Lung (tissue), 12 donors: ENCODE results near the gene RASSF8. TPM values are rescaled to one million over a fixed set of nuclear protein-coding genes. Genes with fewer than 3 reads are reported as not detected.
A peak's percentile ranks its signal among the peaks of the same experiment; 100 is the strongest.

Experiments used
- ATAC-seq: fragments of 200-7000 bp; cut with Tn5 transposase; one replicate; pipeline ENCODE4 v1.9.1; 2020; ENCODE audit warnings: moderate number of reproducible peaks; ENCODE audit not compliant: insufficient read depth, low FRiP score
- DNase-seq, 3 donors: peaks; one replicate each; pipeline ENCODE4 v3.0.0-alpha.2; 2013 to 2017
- H3K27ac ChIP-seq, 2 donors: one replicate each; pipeline ENCODE4 v1.5.1; 2013; ENCODE audit warnings: mild to moderate bottlenecking in 2 of 2, moderate library complexity in 2 of 2, control low read depth in 1 of 2, inconsistent platforms in 1 of 2, low read depth in 1 of 2, low read length in 1 of 2
- H3K27me3 ChIP-seq, 3 donors: one replicate each; pipeline ENCODE4 v1.5.1; 2013; ENCODE audit warnings: low read length in 2 of 3; ENCODE audit not compliant: control insufficient read depth in 3 of 3, insufficient read depth in 3 of 3
- H3K36me3 ChIP-seq, 4 donors: one replicate each; pipeline ENCODE4 v1.5.1; 2013; ENCODE audit warnings: low read length in 4 of 4, mild to moderate bottlenecking in 1 of 4, moderate library complexity in 1 of 4; ENCODE audit not compliant: control insufficient read depth in 4 of 4, insufficient read depth in 4 of 4
- H3K4me1 ChIP-seq, 5 donors: one replicate each; pipeline ENCODE4 v1.5.1; 2013; ENCODE audit warnings: low read length in 5 of 5, mild to moderate bottlenecking in 2 of 5, moderate library complexity in 1 of 5; ENCODE audit not compliant: control insufficient read depth in 5 of 5, insufficient read depth in 5 of 5
- H3K4me3 ChIP-seq: one replicate; pipeline ENCODE4 v1.5.1; 2013; ENCODE audit warnings: mild to moderate bottlenecking, control low read depth, moderate library complexity
- H3K9ac ChIP-seq, 2 donors: one replicate each; pipeline ENCODE4 v1.5.1; 2013; ENCODE audit warnings: low read length in 2 of 2, control low read depth in 1 of 2; ENCODE audit not compliant: insufficient read depth in 1 of 2
- H3K9me3 ChIP-seq, 4 donors: one replicate each; pipeline ENCODE4 v1.5.1; 2013; ENCODE audit warnings: low read length in 3 of 4, mild to moderate bottlenecking in 1 of 4, moderate library complexity in 1 of 4; ENCODE audit not compliant: control insufficient read depth in 4 of 4, insufficient read depth in 3 of 4
- CTCF ChIP-seq: IDR thresholded peaks from 2 replicates; pipeline ENCODE4 v1.5.1; 2012; ENCODE audit warnings: mild to moderate bottlenecking; ENCODE audit errors: control extremely low read depth, extremely low read depth
- WGBS, 2 donors: extraction: QIAGEN DNeasy Blood & Tissue Kit; methylation state at CpG; one replicate each; pipeline ENCODE4 v1.1.7; 2013; 5-methylcytosine and 5-hydroxymethylcytosine counted together
- polyA plus RNA-seq, 2 donors: library from polyadenylated mRNA; stranded (reverse); fragments of 200-250 nt; gene quantifications; one replicate each; pipeline ENCODE4 v1.2.1, GENCODE V29; 2013
- total RNA-seq, 2 donors: library from RNA; depleted of rRNA in 1 of 2; stranded (reverse); fragments of >200 nt in 1 of 2; gene quantifications; one replicate each; pipeline ENCODE4 v1.2.1, GENCODE V29; 2014 to 2021
- donor health status: control.
- donor health status: control.
- donor health status: Bipolar disorder and iron deficiency.
- donor health status: healthy.
- donor health status: DM: yes; HTN: yes; CAD: no.

The RASSF8 gene
- total and polyA plus RNA-seq, 4 donors = 9.0 to 68.4 (median 28.2) TPM

GRCh38 chr12:25960961-25961360, 2.5 kb downstream of the RASSF8 start:
- peaks cover 6 to 21% (median 7%) of the 10 kb centered on the region in 5 donors for H3K4me1 ChIP-seq
- ATAC-seq (no peak), DNase-seq (no peak)
- H3K27me3 ChIP-seq = no peaks in the 10 kb centered on the region
- H3K4me3 ChIP-seq = no peak overlapping the region
- no peaks in the 10 kb centered on the region for H3K36me3 ChIP-seq
- no peak overlapping the region for H3K9ac ChIP-seq
- no peak for TF ChIP-seq CTCF
- WGBS, 2 donors = 43% methylated on average over 4 of the region's 4 CpGs
- no peaks in the 10 kb centered on the region for H3K9me3 ChIP-seq
- no peak overlapping the region for H3K27ac ChIP-seq

- no peak overlapping the region for H3K9ac ChIP-seq
- WGBS, 2 donors = 70 to 75% methylated on average over 4 of the region's 4 CpGs
- H3K9me3 ChIP-seq = no peaks in the 10 kb centered on the region
- TF ChIP-seq CTCF = no peak
- peaks cover 6 to 21% (median 11%) of the 10 kb centered on the region in 5 donors for H3K4me1 ChIP-seq
- no peak overlapping the region for H3K27ac ChIP-seq
- no peaks in the 10 kb centered on the region for H3K36me3 ChIP-seq
- no peaks in the 10 kb centered on the region for H3K27me3 ChIP-seq
- no peak for ATAC-seq
- H3K4me3 ChIP-seq = no peak overlapping the region
- DNase-seq = peak in 1 of 3 donors; percentile 29
These were observed 4.5 kb downstream of the RASSF8 start for GRCh38 chr12:25962932-25963525.

- no peak for ATAC-seq
- H3K4me1 ChIP-seq = peaks cover 3 to 15% (median 10%) of the 10 kb centered on the region in 5 donors
- H3K9me3 ChIP-seq = no peaks in the 10 kb centered on the region
- no peaks in the 10 kb centered on the region for H3K27me3 ChIP-seq
- H3K9ac ChIP-seq = no peak overlapping the region
- H3K27ac ChIP-seq = no peak overlapping the region
- no peak for DNase-seq
- H3K4me3 ChIP-seq = no peak overlapping the region
- no peak for TF ChIP-seq CTCF
- 98 to 100% methylated on average over 1 of the region's 1 CpG for WGBS, 2 donors
- no peaks in the 10 kb centered on the region for H3K36me3 ChIP-seq
These were observed 7.2 kb downstream of the RASSF8 start for GRCh38 chr12:25965682-25966081.

- Histone ChIP-seq H3K36me3 (no peaks in the 10 kb centered on the region), H3K4me1 (peaks cover 0 to 23% (median 11%) of the 10 kb centered on the region in 5 donors), H3K27ac (no peak overlapping the region), H3K9me3 (no peaks in the 10 kb centered on the region), H3K4me3 (no peak overlapping the region), H3K9ac (no peak overlapping the region), H3K27me3 (no peaks in the 10 kb centered on the region)
- ATAC-seq (no peak), DNase-seq (no peak)
- 79 to 83% methylated on average over 5 of the region's 5 CpGs for WGBS, 2 donors
- no peak for TF ChIP-seq CTCF
These were observed 11.6 kb downstream of the RASSF8 start for GRCh38 chr12:25970082-25970481.
